Mucosa of descending colon (tissue), 3 donors: ENCODE results near the gene OCA2. TPM values are rescaled to one million over a fixed set of nuclear protein-coding genes. Genes with fewer than 3 reads are reported as not detected.

ENCODE experiments used
- ATAC-seq: fragments of 200-7000 bp; cut with Tn5 transposase; one replicate; pipeline ENCODE4 v1.9.1; 2020; ENCODE audit warnings: mild to moderate bottlenecking, moderate library complexity
- DNase-seq, 3 donors: peaks; one replicate each; pipeline ENCODE4 v3.0.0-alpha.2; 2020
- H3K36me3 ChIP-seq: fragments of 200-600 bp; one replicate; pipeline ENCODE4 v1.8.0; 2021; ENCODE audit warnings: low read depth, mild to moderate bottlenecking
- H3K4me1 ChIP-seq: fragments of 200-600 bp; one replicate; pipeline ENCODE4 v1.8.0; 2021; ENCODE audit warnings: low read depth, mild to moderate bottlenecking
- H3K4me3 ChIP-seq: fragments of 200-600 bp; one replicate; pipeline ENCODE4 v1.8.0; 2021; ENCODE audit warnings: mild to moderate bottlenecking
- H3K9me3 ChIP-seq: fragments of 200-600 bp; one replicate; pipeline ENCODE4 v1.8.0; 2021; ENCODE audit warnings: mild to moderate bottlenecking
- intact Hi-C, 2 donors: fragments of 100-400 bp; cut with DNase I in 1 of 2; cut with micrococcal nuclease in 1 of 2; formaldehyde crosslinking; loops; one replicate each; pipeline versions ENCODE4 v1.11.0 to v1.11.1; 2022; cut with DNase I, micrococcal nuclease
- total RNA-seq, 3 donors: library from RNA; stranded (reverse); fragmentation: NEBNext Ultra II Directional in 2 of 3; extraction: Animal tissue kit (Norgen Biotek cat#: 25700) in 2 of 3; gene quantifications; one replicate each; pipeline versions ENCODE4 v1.2.1 to v1.2.4, GENCODE V29; 2021 to 2023
- TF ChIP-seq, protein P1 (sequence below): fragments of 200-600 bp; IDR thresholded peaks from one replicate; pipeline ENCODE4 v1.8.0; 2022; ENCODE audit warnings: antibody characterized with exemption, mild to moderate bottlenecking
- donor health status: DM: no; HTN: no; CAD: no; lungs with moderate emphysema.
- donor health status: DM: no; HTN: no; CAD: no.
- donor health status: DM: no; HTN: yes; CAD: no.

The OCA2 gene
- total RNA-seq, 3 donors from 2014 or later, result 0.22 to 0.32 TPM; not detected in 1

GRCh38 chr15:28104326-28104725 lies 5.2 kb upstream of the OCA2 start:
- Histone ChIP-seq H3K9me3 (no peaks in the 10 kb centered on the region), H3K4me3 (no peak overlapping the region), H3K36me3 (no peaks in the 10 kb centered on the region), H3K4me1 (peaks cover 13% of the 10 kb centered on the region)
- intact Hi-C loops, result no loop called here
- TF ChIP-seq, protein P1, sequence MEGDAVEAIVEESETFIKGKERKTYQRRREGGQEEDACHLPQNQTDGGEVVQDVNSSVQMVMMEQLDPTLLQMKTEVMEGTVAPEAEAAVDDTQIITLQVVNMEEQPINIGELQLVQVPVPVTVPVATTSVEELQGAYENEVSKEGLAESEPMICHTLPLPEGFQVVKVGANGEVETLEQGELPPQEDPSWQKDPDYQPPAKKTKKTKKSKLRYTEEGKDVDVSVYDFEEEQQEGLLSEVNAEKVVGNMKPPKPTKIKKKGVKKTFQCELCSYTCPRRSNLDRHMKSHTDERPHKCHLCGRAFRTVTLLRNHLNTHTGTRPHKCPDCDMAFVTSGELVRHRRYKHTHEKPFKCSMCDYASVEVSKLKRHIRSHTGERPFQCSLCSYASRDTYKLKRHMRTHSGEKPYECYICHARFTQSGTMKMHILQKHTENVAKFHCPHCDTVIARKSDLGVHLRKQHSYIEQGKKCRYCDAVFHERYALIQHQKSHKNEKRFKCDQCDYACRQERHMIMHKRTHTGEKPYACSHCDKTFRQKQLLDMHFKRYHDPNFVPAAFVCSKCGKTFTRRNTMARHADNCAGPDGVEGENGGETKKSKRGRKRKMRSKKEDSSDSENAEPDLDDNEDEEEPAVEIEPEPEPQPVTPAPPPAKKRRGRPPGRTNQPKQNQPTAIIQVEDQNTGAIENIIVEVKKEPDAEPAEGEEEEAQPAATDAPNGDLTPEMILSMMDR, result no peak
- ATAC-seq (no peak), DNase-seq (no peak)

DNA sequence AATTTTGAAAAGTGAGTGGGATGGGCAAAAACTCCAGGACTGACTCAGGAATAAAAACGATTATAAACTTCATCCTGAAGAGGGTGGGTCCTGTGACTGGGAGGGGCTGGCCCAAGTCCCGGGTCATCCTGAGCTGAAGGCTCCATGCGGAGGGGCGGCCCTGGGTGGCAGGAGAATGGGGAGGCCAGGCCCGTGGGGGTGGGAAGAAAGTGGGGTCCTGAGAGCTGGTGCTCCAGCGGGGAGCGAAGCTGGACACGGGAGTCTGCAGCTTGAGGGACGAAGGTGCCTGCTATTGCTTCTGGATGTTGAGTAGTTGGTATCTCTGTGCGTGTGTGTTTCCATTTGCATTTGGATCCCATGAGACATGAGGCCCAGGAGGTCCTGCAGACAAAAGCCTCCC lies 4.7 kb upstream of the OCA2 start:
- ATAC-seq (no peak), DNase-seq (no peak)
- Histone ChIP-seq H3K4me1 (peaks cover 16% of the 10 kb centered on the region), H3K4me3 (no peak overlapping the region), H3K9me3 (no peaks in the 10 kb centered on the region), H3K36me3 (no peaks in the 10 kb centered on the region)
- TF ChIP-seq, protein P1, result no peak
- intact Hi-C loops, result no loop called here

GRCh38 chr15:28101983-28102441 lies 2.9 kb upstream of the OCA2 start:
- TF ChIP-seq, protein P1, result no peak
- no peaks in the 10 kb centered on the region for H3K36me3 ChIP-seq
- intact Hi-C loops, result no loop called here
- ATAC-seq (no peak), DNase-seq (no peak)
- no peak overlapping the region for H3K4me3 ChIP-seq
- H3K4me1 ChIP-seq, result peaks cover 17% of the 10 kb centered on the region
- no peaks in the 10 kb centered on the region for H3K9me3 ChIP-seq

DNA sequence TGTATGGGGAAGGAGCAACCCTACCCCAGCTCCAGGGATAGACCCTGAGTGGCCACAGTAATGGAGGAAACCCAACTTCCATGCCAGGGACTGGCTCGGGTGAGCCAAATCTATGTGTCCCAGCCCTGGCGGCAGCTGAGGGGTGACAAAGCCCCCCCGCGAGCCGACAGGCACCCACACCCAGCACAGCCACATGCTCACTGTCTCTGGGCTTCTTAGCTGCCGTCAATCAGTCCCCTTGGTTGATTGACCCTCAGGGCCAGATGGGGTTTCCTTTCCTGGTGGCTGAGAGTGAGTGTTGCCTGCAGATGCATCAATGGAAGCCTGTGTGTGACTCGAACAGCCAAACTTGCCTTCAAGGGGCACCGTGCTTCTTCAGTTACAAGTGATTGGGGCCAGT lies 2.1 kb upstream of the OCA2 start:
- no peak overlapping the region for H3K4me3 ChIP-seq
- TF ChIP-seq, protein P1, result no peak
- H3K36me3 ChIP-seq, result no peaks in the 10 kb centered on the region
- ATAC-seq (no peak), DNase-seq (no peak)
- peaks cover 18% of the 10 kb centered on the region for H3K4me1 ChIP-seq
- intact Hi-C loops, result no loop called here
- H3K9me3 ChIP-seq, result no peaks in the 10 kb centered on the region

DNA sequence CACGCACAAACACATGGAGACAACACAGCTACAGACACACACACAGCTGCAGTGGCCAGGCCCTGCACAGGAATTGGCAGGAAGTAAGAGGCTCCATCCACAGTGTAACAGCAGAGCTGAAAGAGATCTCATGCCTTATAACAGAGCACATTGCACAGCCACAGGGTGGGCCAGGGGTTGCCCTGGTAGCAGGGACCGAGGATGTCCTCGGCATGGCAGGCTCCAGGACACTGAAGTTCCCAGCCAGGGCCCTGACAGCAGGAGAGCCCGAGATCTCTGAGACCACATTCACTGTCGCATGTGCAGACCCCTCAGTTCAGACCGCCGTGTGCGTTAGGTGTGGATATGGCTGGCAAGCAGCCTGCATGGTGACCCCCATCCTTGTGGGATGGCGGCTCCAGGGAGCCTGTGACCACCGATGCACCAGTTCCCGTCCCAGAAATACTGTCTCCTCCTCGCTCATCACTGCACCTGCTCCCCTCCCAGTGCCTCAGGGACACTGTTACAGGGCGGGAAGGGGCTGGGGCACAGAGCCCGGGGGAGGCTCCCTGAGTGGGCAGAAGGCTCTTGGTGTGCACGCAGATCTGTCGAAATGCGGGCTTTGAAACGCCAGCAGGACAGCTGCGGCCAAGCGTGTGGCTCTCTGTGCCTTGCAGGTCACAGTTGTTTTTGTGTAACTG lies 1.5 kb upstream of the OCA2 start:
- TF ChIP-seq, protein P1, result no peak
- no peak overlapping the region for H3K4me3 ChIP-seq
- H3K36me3 ChIP-seq, result no peaks in the 10 kb centered on the region
- H3K4me1 ChIP-seq, result peaks cover 21% of the 10 kb centered on the region
- H3K9me3 ChIP-seq, result no peaks in the 10 kb centered on the region
- no peak for ATAC-seq
- DNase-seq, result no peak
- intact Hi-C loops, result no loop called here
